A549 (cell line): ENCODE measurements around the gene ZNF32. TPM values are rescaled to one million over a fixed set of nuclear protein-coding genes. Genes with fewer than 3 reads are reported as not detected.

ENCODE experiments used
- ATAC-seq, 2 experiments: fragments of 200-7000 bp in 1 of 2; fragments of >200 bp in 1 of 2; cut with Nextera tagmentation in 1 of 2; cut with Tn5 transposase in 1 of 2; 3 replicates each; pipeline versions ENCODE4 v1.8.0 to v1.9.1; 2018 to 2020; ENCODE audit warnings: mild to moderate bottlenecking in 1 of 2, moderate library complexity in 1 of 2
- CTCF ChIA-PET: fragments of 300-600 bp; sonication (Branson Sonifier 250); formaldehyde crosslinking; extraction: SDS; loops from one replicate; lab custom pipeline; 2021; ENCODE audit warnings: antibody characterized with exemption, inconsistent platforms; lab: Yijun Ruan, JAX
- POLR2A ChIA-PET: fragments of 350-600 bp; formaldehyde crosslinking; extraction: SDS; loops from one replicate; lab custom pipeline; 2021; ENCODE audit warnings: antibody characterized with exemption, inconsistent platforms; lab: Yijun Ruan, JAX
- DNase-seq, 2 experiments: peaks; one replicate each; pipeline versions ENCODE4 v3.0.0 to v3.0.0-alpha.2; 2011 to 2016; ENCODE audit warnings: low read depth in 1 of 2, low spot score in 1 of 2
- FAIRE-seq: peaks from 2 replicates; lab custom pipeline; 2011; peaks lifted over from hg19 to GRCh38; lab: Jason Lieb, UNC
- H3K27ac ChIP-seq, 2 experiments: fragments of >200 bp; sonication (Bioruptor Twin); formaldehyde crosslinking; 3 replicates each; pipeline ENCODE4 v1.5.1; 2016 to 2017
- H3K4me1 ChIP-seq: fragments of >200 bp; sonication (Bioruptor Twin); formaldehyde crosslinking; 3 replicates; pipeline ENCODE4 v1.6.1; 2016
- H3K4me2 ChIP-seq: fragments of >200 bp; sonication (Bioruptor Twin); formaldehyde crosslinking; 3 replicates; pipeline ENCODE4 v1.6.1; 2016
- H3K4me3 ChIP-seq: fragments of >200 bp; sonication (Bioruptor Twin); formaldehyde crosslinking; 3 replicates; pipeline ENCODE4 v1.5.1; 2016
- H3K9me3 ChIP-seq: fragments of >200 bp; sonication (Bioruptor Twin); formaldehyde crosslinking; 3 replicates; pipeline ENCODE4 v1.6.1; 2016
- CBX8 ChIP-seq: fragments of 200-600 bp; sonication (generic); IDR thresholded peaks from 2 replicates; pipeline ENCODE4 v1.6.1; 2016
- CHD4 ChIP-seq: fragments of 200-600 bp; sonication (generic); IDR thresholded peaks from 2 replicates; pipeline ENCODE4 v1.6.1; 2016; ENCODE audit warnings: antibody characterized with exemption, mild to moderate bottlenecking, borderline replicate concordance
- CTCF ChIP-seq: fragments of >200 bp; sonication (Bioruptor Twin); formaldehyde crosslinking; IDR thresholded peaks from 3 replicates; pipeline ENCODE4 v1.5.1; 2016
- FOSL2 ChIP-seq, 2 experiments: fragments of 450-650 bp in 1 of 2; fragments of >200 bp in 1 of 2; sonication (Bioruptor Twin) in 1 of 2; formaldehyde crosslinking; IDR thresholded peaks; 2 replicates each; pipeline versions ENCODE4 v1.5.0 to v1.6.1; 2016 to 2020; ENCODE audit warnings: mild to moderate bottlenecking in 1 of 2, moderate library complexity in 1 of 2
- FOXS1 ChIP-seq: fragments of 250-450 bp; sonication (Bioruptor Pico); IDR thresholded peaks from 2 replicates; pipeline ENCODE4 v1.5.0; 2020; ENCODE audit warnings: mild to moderate bottlenecking, moderate library complexity
- GATA3 ChIP-seq: IDR thresholded peaks from 2 replicates; pipeline ENCODE4 v1.6.1; 2012; ENCODE audit warnings: borderline replicate concordance
- HDAC2 ChIP-seq: fragments of 200-600 bp; sonication (generic); IDR thresholded peaks from 2 replicates; pipeline ENCODE4 v1.6.1; 2016
- HOXB13 ChIP-seq: fragments of 250-450 bp; sonication (Bioruptor Pico); IDR thresholded peaks from 2 replicates; pipeline ENCODE4 v1.5.0; 2020; ENCODE audit warnings: low read depth, mild to moderate bottlenecking, moderate library complexity
- HOXB5 ChIP-seq: fragments of 250-450 bp; sonication (Bioruptor Pico); IDR thresholded peaks from 2 replicates; pipeline ENCODE4 v1.5.0; 2020; ENCODE audit warnings: mild to moderate bottlenecking, moderate library complexity
- JUNB ChIP-seq: fragments of >200 bp; sonication (Bioruptor Twin); formaldehyde crosslinking; IDR thresholded peaks from 2 replicates; pipeline ENCODE4 v1.6.1; 2016
- MAFK ChIP-seq: fragments of 450-650 bp; IDR thresholded peaks from 2 replicates; pipeline ENCODE4 v1.6.1; 2014; ENCODE audit not compliant: partially characterized antibody
- MAZ ChIP-seq: fragments of 150-350 bp; IDR thresholded peaks from 2 replicates; pipeline ENCODE4 v1.6.1; 2014; ENCODE audit warnings: antibody characterized with exemption, low read depth, low read length, borderline replicate concordance
- NFE2L2 ChIP-seq: fragments of 150-350 bp; conservative IDR thresholded peaks from 2 replicates; pipeline ENCODE4 v1.6.1; 2014; ENCODE audit warnings: low read length
- NR3C1 ChIP-seq: fragments of >200 bp; sonication (Bioruptor Twin); formaldehyde crosslinking; IDR thresholded peaks from 3 replicates; pipeline ENCODE4 v1.6.1; 2017
- PHF8 ChIP-seq: fragments of 200-600 bp; sonication (generic); IDR thresholded peaks from 2 replicates; pipeline ENCODE4 v1.6.1; 2016; ENCODE audit warnings: low read depth, mild to moderate bottlenecking, antibody characterized with exemption, moderate library complexity, borderline replicate concordance
- POLR2A ChIP-seq: IDR thresholded peaks from 2 replicates; pipeline ENCODE4 v1.6.1; 2012; ENCODE audit warnings: mild to moderate bottlenecking, low read length
- RAD21 ChIP-seq, 2 experiments: fragments of >200 bp in 1 of 2; sonication (Bioruptor Twin) in 1 of 2; formaldehyde crosslinking in 1 of 2; IDR thresholded peaks in 1 of 2; conservative IDR thresholded peaks in 1 of 2; 2 replicates in 1 of 2; 3 replicates in 1 of 2; pipeline ENCODE4 v1.6.1; 2012 to 2018; ENCODE audit warnings: inconsistent platforms in 1 of 2
- RNF2 ChIP-seq: fragments of 200-600 bp; sonication (generic); IDR thresholded peaks from 2 replicates; pipeline ENCODE4 v1.6.1; 2016; ENCODE audit warnings: low read depth, mild to moderate bottlenecking, antibody characterized with exemption, moderate library complexity, borderline replicate concordance
- SMC3 ChIP-seq: fragments of >200 bp; sonication (Bioruptor Twin); formaldehyde crosslinking; IDR thresholded peaks from 3 replicates; pipeline ENCODE4 v1.6.1; 2018; ENCODE audit warnings: inconsistent platforms
- SREBF2 ChIP-seq: fragments of 450-650 bp; IDR thresholded peaks from 2 replicates; pipeline ENCODE4 v1.6.1; 2014; ENCODE audit warnings: mild to moderate bottlenecking, moderate library complexity
- TFCP2L1 ChIP-seq: fragments of 250-450 bp; sonication (Bioruptor Pico); IDR thresholded peaks from 2 replicates; pipeline ENCODE4 v1.5.0; 2021; ENCODE audit warnings: mild to moderate bottlenecking
- WGBS: methylation state at CpG from one replicate; pipeline ENCODE4 v1.1.6; 2017; ENCODE audit errors: missing lambda C conversion rate; 5-methylcytosine and 5-hydroxymethylcytosine counted together
- polyA plus RNA-seq, 4 experiments: library from polyadenylated mRNA; depleted of rRNA in 3 of 4; stranded (reverse); fragments of >200 nt; fragmentation: RNase III in 1 of 4; extraction: RNeasy Plus Mini Kit Qiagen cat#74134 plus additional on column Dnase treatment in 1 of 4; gene quantifications; 2 replicates in 3 of 4; 3 replicates in 1 of 4; pipeline ENCODE4 v1.2.3, GENCODE V29; 2011 to 2017
- TF ChIP-seq, protein P1 (sequence below): IDR thresholded peaks from 2 replicates; pipeline ENCODE4 v1.6.1; 2012
- TF ChIP-seq, protein P2 (sequence below): fragments of >200 bp; sonication (Bioruptor Twin); formaldehyde crosslinking; IDR thresholded peaks from 3 replicates; pipeline ENCODE4 v1.6.1; 2016
- TF ChIP-seq, protein P3 (sequence below): fragments of 250-450 bp; sonication (Bioruptor Pico); IDR thresholded peaks from 2 replicates; pipeline ENCODE4 v1.5.0; 2021; ENCODE audit warnings: mild to moderate bottlenecking, moderate library complexity, borderline replicate concordance

ZNF32 gene
- polyA plus RNA-seq, 2 of the 4 experiments (the other 2 are of a cell fraction) = 21.4 to 38.2 TPM

DNA sequence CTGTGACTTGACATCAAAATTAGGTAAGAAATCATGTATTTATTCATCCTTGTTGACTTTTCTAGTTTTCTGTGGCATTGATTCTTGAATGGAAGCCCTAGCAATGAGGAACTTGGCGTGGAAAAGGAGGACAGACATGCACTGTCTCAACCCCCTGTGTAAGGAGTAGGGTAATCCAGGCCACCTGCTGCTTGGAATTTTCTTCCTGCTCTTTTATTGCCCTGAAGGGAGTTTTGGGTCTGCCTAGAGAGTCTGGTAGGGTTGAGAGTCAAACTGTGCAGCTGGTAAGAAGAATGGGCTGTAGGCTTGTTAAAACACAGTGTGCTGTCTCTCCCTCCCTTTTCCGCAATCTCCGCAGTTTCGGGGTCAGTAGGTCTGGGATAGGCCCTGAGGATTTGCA is 19.7 kb downstream of the ZNF32 start:
- FAIRE-seq (no peak), DNase-seq (no peak), ATAC-seq (no peak)
- CTCF ChIA-PET = no interaction called here
- POLR2A ChIA-PET = no interaction called here
- peaks cover 26% of the 10 kb centered on the region for H3K9me3 ChIP-seq
- H3K27ac ChIP-seq = no peak overlapping the region
- no peaks in the 10 kb centered on the region for H3K4me1 ChIP-seq
- no peak for TF ChIP-seq NR3C1
- no peak for TF ChIP-seq GATA3
- TF ChIP-seq, protein P1, sequence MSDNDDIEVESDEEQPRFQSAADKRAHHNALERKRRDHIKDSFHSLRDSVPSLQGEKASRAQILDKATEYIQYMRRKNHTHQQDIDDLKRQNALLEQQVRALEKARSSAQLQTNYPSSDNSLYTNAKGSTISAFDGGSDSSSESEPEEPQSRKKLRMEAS = no peak
- no peak for TF ChIP-seq FOXS1 (CRISPR knock-in tag)
- no peak for TF ChIP-seq HOXB13 (CRISPR knock-in tag)
- TF ChIP-seq PHF8 = no peak
- TF ChIP-seq CBX8 = no peak
- no peak for TF ChIP-seq SMC3
- TF ChIP-seq RNF2 = no peak
- no peak for TF ChIP-seq TFCP2L1
- no peak for TF ChIP-seq RAD21 (conservative IDR thresholded peaks at IDR 0.05 in 1 of 2, IDR thresholded peaks at IDR 0.05 in 1 of 2)
- TF ChIP-seq CTCF = no peak
- TF ChIP-seq SREBF2 = no peak
- TF ChIP-seq MAZ = no peak
- H3K4me3 ChIP-seq = no peak overlapping the region
- WGBS = 66% methylated on average over 4 of the region's 4 CpGs
- H3K4me2 ChIP-seq = no peak overlapping the region

- Histone ChIP-seq H3K4me3 (no peak overlapping the region), H3K9me3 (peaks cover 27% of the 10 kb centered on the region), H3K4me2 (no peak overlapping the region), H3K4me1 (no peaks in the 10 kb centered on the region), H3K27ac (no peak overlapping the region)
- ChIA-PET CTCF (no interaction called here), POLR2A (no interaction called here)
- no peak for ATAC-seq
- TF ChIP-seq, protein P2, sequence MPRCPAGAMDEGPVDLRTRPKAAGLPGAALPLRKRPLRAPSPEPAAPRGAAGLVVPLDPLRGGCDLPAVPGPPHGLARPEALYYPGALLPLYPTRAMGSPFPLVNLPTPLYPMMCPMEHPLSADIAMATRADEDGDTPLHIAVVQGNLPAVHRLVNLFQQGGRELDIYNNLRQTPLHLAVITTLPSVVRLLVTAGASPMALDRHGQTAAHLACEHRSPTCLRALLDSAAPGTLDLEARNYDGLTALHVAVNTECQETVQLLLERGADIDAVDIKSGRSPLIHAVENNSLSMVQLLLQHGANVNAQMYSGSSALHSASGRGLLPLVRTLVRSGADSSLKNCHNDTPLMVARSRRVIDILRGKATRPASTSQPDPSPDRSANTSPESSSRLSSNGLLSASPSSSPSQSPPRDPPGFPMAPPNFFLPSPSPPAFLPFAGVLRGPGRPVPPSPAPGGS = no peak
- peak; percentile 33; the same call in 1 of the 2 replicates for TF ChIP-seq NFE2L2
- no peak for TF ChIP-seq POLR2A
- TF ChIP-seq PHF8 = no peak
- no peak for TF ChIP-seq CHD4
- TF ChIP-seq MAFK = peak; percentile 63
- TF ChIP-seq RAD21 (conservative IDR thresholded peaks at IDR 0.05 in 1 of 2, IDR thresholded peaks at IDR 0.05 in 1 of 2) = no peak
- TF ChIP-seq FOSL2 (IDR thresholded peaks at IDR 0.05) = no peak
- 0 out of 2 replicates have a peak, but pooled peaks have one; percentile 16 for TF ChIP-seq FOSL2 (CRISPR knock-in tag; IDR thresholded peaks at IDR 0.05)
- TF ChIP-seq JUNB = no peak
- TF ChIP-seq HOXB5 (CRISPR knock-in tag) = no peak
- TF ChIP-seq HDAC2 = no peak
- TF ChIP-seq, protein P3, sequence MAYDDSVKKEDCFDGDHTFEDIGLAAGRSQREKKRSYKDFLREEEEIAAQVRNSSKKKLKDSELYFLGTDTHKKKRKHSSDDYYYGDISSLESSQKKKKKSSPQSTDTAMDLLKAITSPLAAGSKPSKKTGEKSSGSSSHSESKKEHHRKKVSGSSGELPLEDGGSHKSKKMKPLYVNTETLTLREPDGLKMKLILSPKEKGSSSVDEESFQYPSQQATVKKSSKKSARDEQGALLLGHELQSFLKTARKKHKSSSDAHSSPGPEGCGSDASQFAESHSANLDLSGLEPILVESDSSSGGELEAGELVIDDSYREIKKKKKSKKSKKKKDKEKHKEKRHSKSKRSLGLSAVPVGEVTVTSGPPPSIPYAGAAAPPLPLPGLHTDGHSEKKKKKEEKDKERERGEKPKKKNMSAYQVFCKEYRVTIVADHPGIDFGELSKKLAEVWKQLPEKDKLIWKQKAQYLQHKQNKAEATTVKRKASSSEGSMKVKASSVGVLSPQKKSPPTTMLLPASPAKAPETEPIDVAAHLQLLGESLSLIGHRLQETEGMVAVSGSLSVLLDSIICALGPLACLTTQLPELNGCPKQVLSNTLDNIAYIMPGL (CRISPR knock-in tag) = no peak
- WGBS = 0% methylated on average over 1 of the region's 1 CpG
- no peak for FAIRE-seq
- no peak for DNase-seq
Measured at GRCh38 chr10:43627942-43628341, 20.7 kb downstream of the ZNF32 start.
